Measurements from ENCODE around the gene PPFIBP2. TPM values are rescaled to one million over a fixed set of nuclear protein-coding genes. Genes with fewer than 3 reads are reported as not detected.

The PPFIBP2 gene
- total RNA-seq, 1 donor from 2014 or later: 24.1 TPM

DNA sequence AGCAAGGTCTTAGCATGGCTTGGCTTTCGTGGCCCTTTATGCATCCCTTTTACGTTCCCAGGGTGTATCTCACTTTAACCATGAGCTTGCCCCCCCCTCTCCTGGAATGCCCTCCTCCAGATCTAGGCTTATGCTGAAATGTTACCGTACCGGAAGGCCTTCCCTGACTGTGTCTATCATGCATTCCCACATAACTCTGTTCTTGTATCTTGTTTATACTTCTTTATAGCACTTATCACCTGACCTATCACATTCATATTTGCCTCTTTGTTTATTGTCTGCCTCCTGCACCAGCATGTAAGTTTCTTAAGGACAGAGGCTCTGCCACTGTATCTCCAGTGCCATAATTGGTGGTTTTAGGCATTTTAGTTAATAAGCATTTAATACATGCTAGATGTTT, 38.9 kb downstream of the PPFIBP2 start:
- TF ChIP-seq, protein P1, sequence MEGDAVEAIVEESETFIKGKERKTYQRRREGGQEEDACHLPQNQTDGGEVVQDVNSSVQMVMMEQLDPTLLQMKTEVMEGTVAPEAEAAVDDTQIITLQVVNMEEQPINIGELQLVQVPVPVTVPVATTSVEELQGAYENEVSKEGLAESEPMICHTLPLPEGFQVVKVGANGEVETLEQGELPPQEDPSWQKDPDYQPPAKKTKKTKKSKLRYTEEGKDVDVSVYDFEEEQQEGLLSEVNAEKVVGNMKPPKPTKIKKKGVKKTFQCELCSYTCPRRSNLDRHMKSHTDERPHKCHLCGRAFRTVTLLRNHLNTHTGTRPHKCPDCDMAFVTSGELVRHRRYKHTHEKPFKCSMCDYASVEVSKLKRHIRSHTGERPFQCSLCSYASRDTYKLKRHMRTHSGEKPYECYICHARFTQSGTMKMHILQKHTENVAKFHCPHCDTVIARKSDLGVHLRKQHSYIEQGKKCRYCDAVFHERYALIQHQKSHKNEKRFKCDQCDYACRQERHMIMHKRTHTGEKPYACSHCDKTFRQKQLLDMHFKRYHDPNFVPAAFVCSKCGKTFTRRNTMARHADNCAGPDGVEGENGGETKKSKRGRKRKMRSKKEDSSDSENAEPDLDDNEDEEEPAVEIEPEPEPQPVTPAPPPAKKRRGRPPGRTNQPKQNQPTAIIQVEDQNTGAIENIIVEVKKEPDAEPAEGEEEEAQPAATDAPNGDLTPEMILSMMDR (IDR thresholded peaks at IDR 0.05): no peak
- ATAC-seq (no peak), DNase-seq (no peak)
- no peaks in the 10 kb centered on the region for H3K4me1 ChIP-seq
- no peak overlapping the region for H3K27ac ChIP-seq
- no peak overlapping the region for H3K4me3 ChIP-seq
- intact Hi-C loops (cut with DNase I): no loop called here
- no peaks in the 10 kb centered on the region for H3K36me3 ChIP-seq
- no peaks in the 10 kb centered on the region for H3K27me3 ChIP-seq (ENCODE audit: low read depth)
- H3K9me3 ChIP-seq: no peaks in the 10 kb centered on the region

DNA sequence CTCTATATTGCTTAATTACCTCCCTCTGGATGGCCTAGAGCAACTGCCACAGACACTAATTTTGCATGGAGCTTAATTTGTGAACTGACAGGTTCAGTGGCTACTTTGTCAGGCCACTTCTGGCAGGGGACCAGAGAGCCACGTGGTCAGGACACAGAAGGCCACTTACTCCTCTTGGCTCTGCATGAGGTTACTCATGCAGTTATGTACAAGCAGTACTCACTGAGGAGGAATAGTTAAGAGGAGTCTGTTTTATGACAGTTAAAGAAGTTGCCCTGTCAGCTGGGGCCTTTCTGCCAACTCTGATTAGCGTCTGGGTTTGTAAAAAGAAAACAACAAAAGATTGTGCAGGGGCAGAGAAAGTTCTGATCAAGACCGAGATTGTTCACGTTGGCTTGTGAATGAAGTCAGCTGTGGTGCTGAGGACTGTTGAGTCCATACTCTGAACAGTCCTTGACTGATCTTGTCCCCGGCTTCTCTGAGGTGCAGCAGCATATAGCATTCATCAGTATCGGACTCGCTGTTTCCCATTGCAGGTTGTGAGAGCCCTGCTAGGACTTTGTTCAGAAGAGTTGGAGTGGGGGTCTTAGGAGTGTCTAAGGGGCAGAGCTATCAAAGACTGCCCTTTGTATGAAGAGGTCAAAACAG, 41.4 kb downstream of the PPFIBP2 start:
- Histone ChIP-seq H3K27ac (no peak overlapping the region), H3K4me3 (no peak overlapping the region), H3K4me1 (no peaks in the 10 kb centered on the region), H3K27me3 (ENCODE audit: low read depth) (no peaks in the 10 kb centered on the region), H3K36me3 (no peaks in the 10 kb centered on the region), H3K9me3 (no peaks in the 10 kb centered on the region)
- intact Hi-C loops (cut with DNase I): no loop called here
- peak; percentile 61 for DNase-seq
- TF ChIP-seq, protein P1 (IDR thresholded peaks at IDR 0.05): no peak
- ATAC-seq: peak; percentile 61 to 66

DNA sequence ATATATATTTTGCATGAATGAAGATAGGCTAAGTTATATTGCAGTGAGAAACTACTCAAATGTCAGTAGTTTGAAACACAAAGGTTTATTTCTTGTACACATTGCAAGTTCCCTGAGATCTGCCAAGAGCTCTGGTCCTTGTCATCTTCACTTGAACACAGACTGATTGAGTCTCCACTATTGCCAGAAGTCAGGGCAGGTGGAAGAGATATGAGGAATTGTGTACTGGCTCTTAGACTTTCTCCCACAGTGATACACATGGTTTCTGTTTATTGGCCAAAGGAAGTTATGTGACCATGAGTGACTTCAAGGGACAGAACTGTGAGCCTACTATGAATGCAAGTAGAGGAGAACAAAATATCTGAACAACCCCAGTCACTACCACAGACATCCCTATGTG, 44.2 kb downstream of the PPFIBP2 start:
- DNase-seq: no peak
- no peaks in the 10 kb centered on the region for H3K27me3 ChIP-seq (ENCODE audit: low read depth)
- no peak overlapping the region for H3K27ac ChIP-seq
- H3K4me3 ChIP-seq: no peak overlapping the region
- no peaks in the 10 kb centered on the region for H3K9me3 ChIP-seq
- H3K36me3 ChIP-seq: no peaks in the 10 kb centered on the region
- H3K4me1 ChIP-seq: no peaks in the 10 kb centered on the region
- TF ChIP-seq, protein P1 (IDR thresholded peaks at IDR 0.05): no peak
- no peak for ATAC-seq
- intact Hi-C loops (cut with DNase I): no loop called here

DNA sequence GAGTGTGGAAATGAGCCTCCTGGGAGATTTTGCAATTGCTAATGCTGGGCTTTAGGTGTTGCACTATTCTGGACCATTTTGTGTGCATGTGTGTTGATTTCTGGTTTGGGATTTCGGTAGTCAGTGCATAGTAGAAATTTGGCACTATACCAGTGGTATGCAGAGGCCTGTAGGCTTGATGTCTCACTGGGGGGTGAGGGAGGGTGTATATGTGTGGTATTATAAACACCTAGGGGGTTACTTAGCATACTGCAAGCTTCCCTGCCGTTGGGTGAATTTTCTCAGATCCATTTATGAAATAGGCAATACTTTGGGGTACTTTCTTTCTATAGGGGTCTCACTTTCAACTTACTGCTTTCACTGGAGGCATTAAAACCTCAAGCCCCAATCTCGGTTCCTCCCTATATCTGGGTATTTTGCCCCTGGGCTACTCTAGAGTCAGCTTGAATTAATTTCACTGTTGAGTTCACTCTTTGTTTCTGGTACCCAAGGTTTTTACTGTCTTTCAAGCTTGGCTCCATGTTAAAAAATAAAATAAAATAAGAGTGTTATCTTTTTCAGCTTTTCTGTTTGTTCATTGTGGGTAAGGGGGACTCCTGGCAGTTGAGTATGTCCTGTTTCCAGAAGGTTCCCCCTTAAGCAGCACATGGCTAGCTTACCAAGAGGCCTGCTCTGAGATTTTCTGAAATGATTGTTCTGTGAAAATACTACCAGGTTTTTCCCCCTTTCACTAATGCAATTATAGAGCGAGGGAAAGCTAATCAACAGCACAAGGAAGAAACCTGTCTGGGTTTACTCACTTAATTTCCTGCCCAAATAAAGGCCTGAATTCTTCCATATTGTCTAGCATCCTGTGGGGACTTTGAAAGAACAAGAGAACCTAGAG, 45.8 kb downstream of the PPFIBP2 start:
- no peak overlapping the region for H3K27ac ChIP-seq
- intact Hi-C loops (cut with DNase I): no loop called here
- H3K4me3 ChIP-seq: no peak overlapping the region
- no peak for DNase-seq
- H3K9me3 ChIP-seq: no peaks in the 10 kb centered on the region
- H3K27me3 ChIP-seq (ENCODE audit: low read depth): no peaks in the 10 kb centered on the region
- H3K4me1 ChIP-seq: no peaks in the 10 kb centered on the region
- H3K36me3 ChIP-seq: no peaks in the 10 kb centered on the region
- ATAC-seq: no peak
- TF ChIP-seq, protein P1 (IDR thresholded peaks at IDR 0.05): no peak

DNA sequence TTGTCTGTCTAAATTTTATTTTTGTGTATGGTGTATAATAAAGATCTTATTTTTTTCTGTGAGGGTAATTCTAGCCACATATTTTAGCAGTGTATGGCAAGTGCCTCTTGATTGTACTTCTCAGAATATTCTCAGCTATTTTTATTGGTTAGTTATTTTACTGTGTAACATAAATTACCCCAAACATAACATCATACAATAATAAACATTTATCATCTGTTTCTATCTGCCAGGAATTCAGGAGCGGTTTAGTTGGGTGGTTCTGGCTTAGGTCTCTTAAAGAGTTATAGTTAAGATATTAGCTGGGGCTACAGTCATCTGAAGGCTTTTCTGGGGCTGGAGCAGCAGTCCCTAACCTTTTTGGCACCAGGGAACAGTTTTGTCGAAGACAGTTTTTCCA, 47.8 kb downstream of the PPFIBP2 start:
- no peak for ATAC-seq
- TF ChIP-seq, protein P1 (IDR thresholded peaks at IDR 0.05): no peak
- intact Hi-C loops (cut with DNase I): no loop called here

More for the DNA sequence above, 47.8 kb downstream of the PPFIBP2 start:
- Histone ChIP-seq H3K27ac (no peak overlapping the region), H3K27me3 (ENCODE audit: low read depth) (no peaks in the 10 kb centered on the region), H3K36me3 (no peaks in the 10 kb centered on the region), H3K4me1 (no peaks in the 10 kb centered on the region), H3K4me3 (no peak overlapping the region), H3K9me3 (no peaks in the 10 kb centered on the region)
- DNase-seq: no peak
